Esophagus squamous epithelium (tissue), 5 donors: ENCODE results near the gene MFSD6L. TPM values are rescaled to one million over a fixed set of nuclear protein-coding genes. Genes with fewer than 3 reads are reported as not detected.

Experiments used
- DNase-seq: peaks from one replicate; lab custom pipeline; 2025; lab: John Stamatoyannopoulos, UW
- H3K27ac ChIP-seq, 4 donors: fragments of 200-600 bp; sonication (generic); one replicate each; pipeline ENCODE4 v1.5.1; 2016 to 2019; ENCODE audit warnings: mild to moderate bottlenecking in 1 of 4
- H3K27me3 ChIP-seq, 4 donors: fragments of 200-600 bp; sonication (generic); 1 replicate in 3 of 4; 2 replicates in 1 of 4; pipeline versions ENCODE4 v1.5.1 to v1.6.0; 2017 to 2021; ENCODE audit warnings: antibody characterized with exemption in 1 of 4
- H3K36me3 ChIP-seq, 3 donors: fragments of 200-600 bp; sonication (generic); one replicate each; pipeline ENCODE4 v1.5.1; 2016 to 2019
- H3K4me1 ChIP-seq, 3 donors: fragments of 200-600 bp; sonication (generic); one replicate each; pipeline ENCODE4 v1.5.1; 2017 to 2019
- H3K4me3 ChIP-seq, 4 donors: fragments of 200-600 bp; sonication (generic); 1 replicate in 3 of 4; 2 replicates in 1 of 4; pipeline ENCODE4 v1.5.1; 2016 to 2019; ENCODE audit warnings: mild to moderate bottlenecking in 2 of 4, moderate library complexity in 1 of 4
- H3K9me3 ChIP-seq, 3 donors: fragments of 200-600 bp; sonication (generic); one replicate each; pipeline ENCODE4 v1.5.1; 2016 to 2019
- POLR2A ChIP-seq, 4 donors: fragments of 450-650 bp; IDR thresholded peaks; one replicate each; pipeline ENCODE4 v1.6.1; 2017; ENCODE audit warnings: antibody characterized with exemption in 4 of 4, mild to moderate bottlenecking in 4 of 4, moderate library complexity in 3 of 4
- WGBS, 2 donors: methylation state at CpG; one replicate each; pipeline ENCODE4 v1.1.5; 2018; 5-methylcytosine and 5-hydroxymethylcytosine counted together
- intact Hi-C: fragments of 100-400 bp; cut with DNase I; formaldehyde crosslinking; loops from one replicate; pipeline ENCODE4 v1.15.0; 2022
- total RNA-seq, 4 donors: library from RNA; depleted of rRNA; stranded (reverse); fragments of >200 nt; gene quantifications; one replicate each; pipeline ENCODE4 v1.1.0, GENCODE V29; 2016
- TF ChIP-seq, protein P1 (sequence below), 6 experiments: fragments of 450-650 bp in 4 of 6; fragments of 200-600 bp in 2 of 6; sonication (generic) in 2 of 6; IDR thresholded peaks; one replicate each; pipeline ENCODE4 v1.5.1; 2016 to 2019; ENCODE audit warnings: antibody characterized with exemption in 6 of 6, mild to moderate bottlenecking in 4 of 6, moderate library complexity in 4 of 6
- donor health status: DM: yes; HTN: yes; CAD: no.

Gene MFSD6L
- total RNA-seq, 4 donors from 2014 or later = 0.19 to 0.62 (median 0.48) TPM

DNA sequence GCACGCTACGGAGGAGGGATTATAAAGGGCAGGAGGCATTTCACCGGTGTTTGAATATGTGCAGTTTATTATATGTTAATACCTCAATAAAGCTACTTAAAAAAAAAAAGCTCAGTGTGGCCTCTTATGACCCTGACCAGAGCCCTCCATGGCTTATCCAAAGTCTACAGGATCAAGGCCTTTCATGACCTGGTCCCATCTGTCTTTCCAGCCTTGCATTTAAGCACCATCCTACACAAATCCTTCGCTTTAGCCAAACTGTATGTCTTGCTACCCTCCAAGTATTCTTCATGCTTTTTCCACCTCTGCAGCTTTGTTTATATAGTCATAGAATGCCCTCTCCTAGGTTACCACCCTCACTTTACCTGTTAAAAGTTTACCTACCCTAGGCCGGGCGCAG lies 6.5 kb downstream of the MFSD6L start:
- no peak overlapping the region for H3K4me3 ChIP-seq
- intact Hi-C loops = no loop called here
- peaks cover 0 to 14% (median 0%) of the 10 kb centered on the region in 3 donors for H3K9me3 ChIP-seq
- TF ChIP-seq, protein P1, sequence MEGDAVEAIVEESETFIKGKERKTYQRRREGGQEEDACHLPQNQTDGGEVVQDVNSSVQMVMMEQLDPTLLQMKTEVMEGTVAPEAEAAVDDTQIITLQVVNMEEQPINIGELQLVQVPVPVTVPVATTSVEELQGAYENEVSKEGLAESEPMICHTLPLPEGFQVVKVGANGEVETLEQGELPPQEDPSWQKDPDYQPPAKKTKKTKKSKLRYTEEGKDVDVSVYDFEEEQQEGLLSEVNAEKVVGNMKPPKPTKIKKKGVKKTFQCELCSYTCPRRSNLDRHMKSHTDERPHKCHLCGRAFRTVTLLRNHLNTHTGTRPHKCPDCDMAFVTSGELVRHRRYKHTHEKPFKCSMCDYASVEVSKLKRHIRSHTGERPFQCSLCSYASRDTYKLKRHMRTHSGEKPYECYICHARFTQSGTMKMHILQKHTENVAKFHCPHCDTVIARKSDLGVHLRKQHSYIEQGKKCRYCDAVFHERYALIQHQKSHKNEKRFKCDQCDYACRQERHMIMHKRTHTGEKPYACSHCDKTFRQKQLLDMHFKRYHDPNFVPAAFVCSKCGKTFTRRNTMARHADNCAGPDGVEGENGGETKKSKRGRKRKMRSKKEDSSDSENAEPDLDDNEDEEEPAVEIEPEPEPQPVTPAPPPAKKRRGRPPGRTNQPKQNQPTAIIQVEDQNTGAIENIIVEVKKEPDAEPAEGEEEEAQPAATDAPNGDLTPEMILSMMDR (IDR thresholded peaks at IDR 0.05) = no peak
- no peaks in the 10 kb centered on the region for H3K27me3 ChIP-seq
- 81 to 83% methylated on average over 3 to 5 of the region's 6 CpGs for WGBS, 2 donors
- no peaks in the 10 kb centered on the region for H3K36me3 ChIP-seq
- DNase-seq = no peak
- no peaks in the 10 kb centered on the region for H3K4me1 ChIP-seq
- no peak overlapping the region for H3K27ac ChIP-seq

- no peak overlapping the region for H3K27ac ChIP-seq
- H3K27me3 ChIP-seq = no peaks in the 10 kb centered on the region
- 40 to 66% methylated on average over 2 of the region's 2 CpGs for WGBS, 2 donors
- H3K4me3 ChIP-seq = no peak overlapping the region
- intact Hi-C loops = no loop called here
- no peaks in the 10 kb centered on the region for H3K4me1 ChIP-seq
- no peak for TF ChIP-seq POLR2A (IDR thresholded peaks at IDR 0.05)
- TF ChIP-seq, protein P1 (IDR thresholded peaks at IDR 0.05) = no peak
- no peak for DNase-seq
- no peaks in the 10 kb centered on the region for H3K36me3 ChIP-seq
- peaks cover 0 to 14% (median 0%) of the 10 kb centered on the region in 3 donors for H3K9me3 ChIP-seq
Observed at GRCh38 chr17:8791910-8792270, 7.3 kb downstream of the MFSD6L start.

DNA sequence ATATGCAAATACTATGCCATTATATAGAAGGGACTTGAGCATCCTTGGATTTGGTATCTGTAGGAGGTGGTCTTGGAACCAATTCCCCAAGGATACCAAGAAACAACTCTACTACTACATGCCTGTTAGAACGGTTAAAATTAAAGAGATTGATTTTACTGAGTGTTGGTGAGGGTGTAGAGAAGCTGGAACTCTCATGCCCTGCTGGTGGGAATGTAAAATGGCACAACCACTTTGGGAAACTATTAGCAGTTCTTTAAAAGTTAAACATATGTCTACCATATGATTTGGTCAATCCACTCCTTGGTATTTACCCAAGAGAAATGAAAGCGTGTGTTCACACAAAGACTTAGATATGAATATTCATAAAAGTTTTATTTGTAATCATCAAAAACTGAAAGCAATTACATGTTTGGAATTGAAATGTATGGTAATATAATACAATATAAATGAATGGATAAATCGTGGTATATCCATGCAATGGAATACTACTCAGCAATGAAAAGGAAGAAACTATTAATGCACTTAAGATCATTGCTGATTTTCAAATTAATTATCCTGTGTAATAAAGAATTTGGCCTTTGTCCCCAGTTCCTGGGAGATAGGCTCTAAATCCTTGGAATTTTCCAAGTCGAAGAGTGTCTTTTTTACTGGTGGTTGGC lies 7.8 kb downstream of the MFSD6L start:
- 79 to 81% methylated on average over 4 of the region's 4 CpGs for WGBS, 2 donors
- Histone ChIP-seq H3K36me3 (no peaks in the 10 kb centered on the region), H3K27me3 (no peaks in the 10 kb centered on the region), H3K4me1 (no peaks in the 10 kb centered on the region), H3K4me3 (no peak overlapping the region), H3K27ac (no peak overlapping the region), H3K9me3 (peaks cover 0 to 14% (median 0%) of the 10 kb centered on the region in 3 donors)
- intact Hi-C loops = no loop called here
- DNase-seq = no peak
- TF ChIP-seq, protein P1 (IDR thresholded peaks at IDR 0.05) = no peak
- no peak for TF ChIP-seq POLR2A (IDR thresholded peaks at IDR 0.05)

- intact Hi-C loops = loop anchor here (5.0 kb wide), 1 partner anchor 377 kb away; no protein-coding TSS in a partner anchor
- no peak for DNase-seq
Observed at GRCh38 chr17:8789743-8790142, 9.4 kb downstream of the MFSD6L start.

GRCh38 chr17:8788998-8789397 lies 10.2 kb downstream of the MFSD6L start:
- WGBS, 2 donors = 86 to 95% methylated on average over 2 of the region's 2 CpGs
- no peak for DNase-seq
- no peak for TF ChIP-seq POLR2A (IDR thresholded peaks at IDR 0.05)
- TF ChIP-seq, protein P1 (IDR thresholded peaks at IDR 0.05) = no peak
- no peak overlapping the region for H3K4me3 ChIP-seq
- no peak overlapping the region for H3K27ac ChIP-seq
- H3K4me1 ChIP-seq = peaks cover 0 to 7% (median 6%) of the 10 kb centered on the region in 3 donors
- H3K27me3 ChIP-seq = no peaks in the 10 kb centered on the region
- intact Hi-C loops = loop anchor here (5.0 kb wide), 1 partner anchor 377 kb away; no protein-coding TSS in a partner anchor
- H3K36me3 ChIP-seq = no peaks in the 10 kb centered on the region
- peaks cover 0 to 14% (median 0%) of the 10 kb centered on the region in 3 donors for H3K9me3 ChIP-seq

More at GRCh38 chr17:8789743-8790142, 9.4 kb downstream of the MFSD6L start:
- H3K27ac ChIP-seq = no peak overlapping the region
- 65 to 78% methylated on average over 9 of the region's 10 CpGs for WGBS, 2 donors
- H3K4me1 ChIP-seq = peaks cover 0 to 7% (median 6%) of the 10 kb centered on the region in 3 donors
- peaks cover 0 to 14% (median 0%) of the 10 kb centered on the region in 3 donors for H3K9me3 ChIP-seq
- no peak for TF ChIP-seq POLR2A (IDR thresholded peaks at IDR 0.05)
- TF ChIP-seq, protein P1 (IDR thresholded peaks at IDR 0.05) = no peak
- no peaks in the 10 kb centered on the region for H3K36me3 ChIP-seq
- H3K27me3 ChIP-seq = no peaks in the 10 kb centered on the region
- H3K4me3 ChIP-seq = no peak overlapping the region
